Forelimb muscle (tissue), 1 donor: ENCODE results near the gene SUPT3H. TPM values are rescaled to one million over a fixed set of nuclear protein-coding genes. Genes with fewer than 3 reads are reported as not detected.
"Not testable (repeated sequence)": the region's sequence is repeated elsewhere in the genome, so short reads cannot be mapped to it uniquely, and the experiment has no call there.

Source experiments
- DNase-seq: peaks from one replicate; pipeline ENCODE4 v3.0.0-alpha.2; 2013; ENCODE audit warnings: low read depth
- polyA plus RNA-seq: library from polyadenylated mRNA; unstranded; fragments of 120-200 nt; gene quantifications from one replicate; pipeline ENCODE4 v1.2.1, GENCODE V29; 2013; ENCODE audit not compliant: insufficient read length

The SUPT3H gene
- polyA plus RNA-seq, 1 donor: 10.8 TPM

DNA sequence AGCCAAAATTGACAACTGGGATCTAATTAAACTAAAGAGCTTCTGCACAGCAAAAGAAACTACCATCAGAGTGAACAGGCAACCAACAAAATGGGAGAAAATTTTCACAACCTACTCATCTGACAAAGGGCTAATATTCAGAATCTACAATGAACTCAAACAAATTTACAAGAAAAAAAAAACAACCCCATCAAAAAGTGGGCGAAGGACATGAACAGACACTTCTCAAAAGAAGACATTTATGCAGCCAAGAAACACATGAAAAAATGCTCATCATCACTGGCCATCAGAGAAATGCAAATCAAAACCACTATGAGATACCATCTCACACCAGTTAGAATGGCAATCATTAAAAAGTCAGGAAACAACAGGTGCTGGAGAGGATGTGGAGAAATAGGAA, 310.3 kb downstream of the SUPT3H start:
- not testable (repeated sequence) for DNase-seq

DNA sequence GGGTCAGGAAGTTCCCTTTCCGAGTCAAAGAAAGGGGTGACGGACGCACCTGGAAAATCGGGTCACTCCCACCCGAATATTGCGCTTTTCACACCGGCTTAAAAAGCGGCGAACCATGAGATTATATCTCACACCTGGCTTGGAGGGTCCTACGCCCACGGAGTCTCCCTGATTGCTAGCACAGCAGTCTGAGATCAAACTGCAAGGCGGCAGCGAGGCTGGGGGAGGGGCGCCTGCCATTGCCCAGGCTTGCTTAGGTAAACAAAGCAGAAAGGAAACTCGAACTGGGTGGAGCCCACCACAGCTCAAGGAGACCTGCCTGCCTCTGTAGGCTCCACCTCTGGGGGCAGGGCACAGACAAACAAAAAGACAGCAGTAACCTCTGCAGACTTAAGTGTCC, 315.1 kb downstream of the SUPT3H start:
- not testable (repeated sequence) for DNase-seq

DNA sequence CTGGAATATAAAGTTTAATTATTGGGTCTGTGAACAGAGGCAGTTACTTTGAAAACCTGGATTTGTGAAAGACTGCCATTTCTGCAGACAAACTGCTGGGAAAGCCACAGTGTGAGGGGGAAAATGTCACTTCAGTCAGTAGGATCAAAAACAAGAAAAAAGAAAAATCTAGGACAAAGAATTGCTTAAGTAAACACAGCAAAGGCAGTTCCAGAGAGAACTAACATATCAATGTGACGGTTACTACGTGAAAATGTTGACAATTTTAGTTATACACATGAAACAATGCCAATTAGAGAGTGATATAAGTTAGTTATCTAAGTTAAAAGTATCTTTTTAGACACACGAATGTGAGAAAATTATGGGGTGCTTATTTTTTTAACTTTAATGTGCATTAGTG, 320.0 kb downstream of the SUPT3H start:
- no peak for DNase-seq

DNA sequence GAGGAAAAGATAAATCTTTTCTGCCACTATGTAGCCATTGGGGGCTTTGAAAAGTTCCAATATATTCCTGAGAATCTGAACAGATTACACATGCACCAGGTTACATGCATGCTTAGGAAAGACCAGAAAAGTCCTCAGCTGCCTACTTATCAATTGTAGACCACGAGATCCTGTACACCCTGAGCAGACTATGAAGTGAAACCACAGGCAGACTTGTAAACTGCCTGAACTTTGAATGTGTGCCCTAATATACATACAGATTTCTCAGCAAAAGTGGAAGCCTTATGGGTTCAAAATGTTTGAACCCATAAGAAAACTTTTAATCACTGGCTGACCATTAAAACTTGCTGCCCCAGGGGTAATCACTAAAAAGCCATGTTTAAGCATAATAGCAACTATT, 323.1 kb downstream of the SUPT3H start:
- DNase-seq: no peak

DNA sequence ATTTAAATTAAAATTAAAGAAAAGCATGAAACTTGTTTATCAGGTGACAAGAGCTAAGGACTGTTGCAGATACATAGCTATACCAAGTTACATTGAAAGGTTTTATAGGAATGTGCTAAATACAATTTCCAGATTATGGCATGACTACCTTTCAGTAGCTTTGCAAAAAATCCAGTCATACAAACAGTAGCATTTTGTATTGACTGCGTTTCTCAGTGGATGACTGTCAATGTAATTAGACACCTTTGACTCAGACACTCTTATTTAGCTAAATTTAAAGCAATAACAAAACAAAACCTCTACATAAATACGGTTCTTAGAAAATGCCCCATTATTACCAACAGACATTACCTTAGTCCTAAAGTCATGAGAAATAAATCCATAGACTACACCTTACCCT, 325.4 kb downstream of the SUPT3H start:
- DNase-seq: no peak

DNA sequence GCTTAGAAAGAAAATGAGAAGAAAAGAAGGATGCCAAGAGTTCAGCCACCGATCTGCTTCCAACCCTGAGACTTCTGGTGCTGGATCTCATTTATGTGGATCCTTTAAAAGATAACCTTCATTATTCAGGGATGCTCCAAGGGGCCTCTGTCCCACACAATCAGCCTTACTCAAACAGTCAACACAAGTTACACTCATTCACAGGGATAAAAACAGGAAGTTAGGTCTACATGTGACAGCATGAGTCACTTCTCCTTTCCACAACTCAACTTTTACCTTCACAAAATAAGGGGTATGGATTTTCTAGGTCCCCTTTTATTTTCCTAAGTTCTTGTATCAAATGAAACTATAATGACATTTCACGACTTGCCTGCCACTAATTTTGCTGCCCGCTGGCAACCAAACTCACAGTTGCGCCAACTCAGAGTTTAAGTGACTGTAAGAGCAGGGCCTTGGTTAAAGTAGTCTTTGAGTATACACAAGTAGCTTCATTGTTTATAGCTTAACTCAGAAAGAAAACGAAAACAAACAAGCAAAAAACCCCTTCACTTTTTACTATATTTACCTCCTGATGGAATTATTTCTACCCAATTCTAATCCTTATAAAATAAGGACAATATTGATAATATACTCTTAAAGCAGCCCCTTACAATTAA, 328.4 kb downstream of the SUPT3H start:
- no peak for DNase-seq

DNA sequence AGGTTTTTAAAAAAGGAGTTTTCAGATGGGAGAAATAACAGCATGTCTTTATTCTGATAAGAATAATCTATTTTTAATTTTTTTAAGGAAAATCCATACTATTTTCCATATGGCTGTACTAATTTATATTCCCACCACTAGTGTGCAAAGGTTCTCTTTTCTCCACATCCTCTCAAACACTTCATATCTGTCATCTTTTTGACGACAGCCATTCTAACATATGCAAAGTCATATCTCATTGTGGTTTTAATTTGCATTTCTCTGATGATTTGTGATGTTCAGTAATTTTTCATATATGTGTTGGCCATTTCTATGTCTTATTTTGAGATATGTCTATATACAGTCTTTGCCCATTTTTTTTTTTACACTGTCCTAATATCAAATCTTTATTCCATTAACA, 330.2 kb downstream of the SUPT3H start:
- no peak for DNase-seq

DNA sequence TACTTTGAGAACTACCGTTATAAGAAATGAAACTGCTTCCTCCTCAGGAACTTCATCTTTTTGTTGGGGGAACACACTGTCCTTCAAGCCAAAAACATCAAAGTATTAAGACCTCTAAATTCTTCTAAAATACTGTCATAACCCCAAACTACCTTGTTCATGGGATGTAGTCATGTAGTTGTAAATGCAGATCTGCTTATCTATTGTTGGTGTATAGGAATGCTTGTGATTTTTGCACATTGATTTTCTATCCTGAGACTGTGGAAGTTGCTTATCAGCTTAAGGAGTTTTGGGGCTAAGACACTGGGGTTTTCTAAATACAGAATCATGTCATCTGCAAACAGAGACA, 332.5 kb downstream of the SUPT3H start:
- DNase-seq: no peak

DNA sequence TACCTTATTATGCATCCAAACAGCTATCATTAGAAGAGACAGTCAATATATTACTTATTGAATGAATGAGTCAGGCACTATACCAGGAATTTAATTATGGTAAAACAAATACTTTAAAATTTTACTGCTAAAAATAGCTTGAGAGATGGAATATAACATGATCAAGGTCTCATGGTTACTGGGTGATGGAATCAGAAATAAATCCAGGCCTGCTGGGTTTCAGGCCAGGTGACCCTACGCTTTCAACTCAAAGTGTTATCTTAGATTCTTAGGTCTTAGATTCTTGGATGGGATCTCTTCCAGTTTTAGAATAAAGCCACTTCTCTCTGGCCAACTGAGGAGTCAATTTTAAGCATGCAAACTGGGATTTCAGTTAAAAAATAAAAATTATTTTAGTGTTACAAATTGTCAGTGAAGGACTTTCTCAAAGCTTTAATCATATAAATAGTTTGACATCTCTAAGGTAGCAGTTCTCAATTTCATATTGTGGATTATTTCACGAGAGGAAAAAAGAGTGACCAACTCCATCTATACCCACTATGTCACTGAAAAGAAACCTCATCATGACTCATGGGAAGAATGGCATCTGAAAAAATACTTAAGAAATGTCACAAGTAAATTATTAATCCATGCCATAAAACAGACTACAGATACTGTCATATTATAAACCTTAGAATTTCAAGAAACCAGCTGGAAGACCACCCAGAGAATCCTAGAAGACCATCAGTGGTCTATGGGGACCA, 333.1 kb downstream of the SUPT3H start:
- no peak for DNase-seq

DNA sequence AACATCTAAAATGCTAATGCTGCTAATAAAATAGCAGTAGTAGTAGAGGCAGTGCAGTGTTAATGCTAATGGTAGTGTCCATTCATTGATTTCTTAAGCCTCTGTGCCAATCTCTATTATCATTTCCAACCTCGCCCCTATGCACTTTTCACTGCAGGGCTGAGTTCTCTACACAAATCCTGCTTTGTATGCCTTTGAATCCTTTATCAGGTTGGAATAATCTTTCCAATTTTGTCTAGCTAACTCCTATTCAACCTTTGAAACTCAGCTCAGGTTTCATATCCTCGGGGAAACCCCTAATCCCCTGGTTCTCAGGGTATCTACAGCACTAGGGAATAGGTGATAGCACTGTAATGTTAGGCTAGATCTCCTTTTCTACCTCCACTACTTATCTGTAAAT, 333.6 kb downstream of the SUPT3H start:
- no peak for DNase-seq

DNA sequence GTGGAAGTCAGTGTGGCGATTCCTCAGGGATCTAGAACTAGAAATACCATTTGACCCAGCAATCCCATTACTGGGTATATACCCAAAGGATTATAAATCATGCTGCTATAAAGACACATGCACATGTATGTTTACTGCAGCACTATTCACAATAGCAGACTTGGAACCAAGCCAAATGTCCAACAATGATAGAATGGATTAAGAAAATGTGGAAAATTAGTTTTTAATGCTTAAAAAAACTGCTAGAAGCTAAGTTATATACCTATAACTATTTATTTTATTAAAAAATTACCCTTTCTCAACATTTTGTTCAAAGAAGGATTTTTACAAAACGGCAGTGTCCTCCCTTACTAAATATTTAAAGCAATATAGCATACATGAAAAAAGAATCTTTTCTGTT, 335.1 kb downstream of the SUPT3H start:
- DNase-seq: not testable (repeated sequence)

DNA sequence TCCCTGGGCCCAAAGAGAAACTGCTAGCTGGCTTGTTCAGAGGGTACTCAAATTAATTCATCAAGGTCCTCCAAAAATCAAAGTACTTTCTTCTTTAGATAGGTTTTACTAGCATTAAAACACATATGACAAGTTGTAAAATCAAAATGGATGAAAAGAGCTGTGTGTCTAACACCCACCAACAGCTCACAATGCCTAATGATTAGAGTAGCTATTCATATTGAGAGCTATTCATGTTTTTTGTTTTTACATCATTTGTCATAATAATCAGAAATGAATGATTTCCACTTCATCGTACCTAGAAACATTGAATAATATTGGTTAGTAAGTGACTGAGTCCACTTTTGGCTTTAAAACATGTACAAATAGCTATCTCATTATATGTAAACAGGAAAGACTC, 339.5 kb downstream of the SUPT3H start:
- DNase-seq: no peak

DNA sequence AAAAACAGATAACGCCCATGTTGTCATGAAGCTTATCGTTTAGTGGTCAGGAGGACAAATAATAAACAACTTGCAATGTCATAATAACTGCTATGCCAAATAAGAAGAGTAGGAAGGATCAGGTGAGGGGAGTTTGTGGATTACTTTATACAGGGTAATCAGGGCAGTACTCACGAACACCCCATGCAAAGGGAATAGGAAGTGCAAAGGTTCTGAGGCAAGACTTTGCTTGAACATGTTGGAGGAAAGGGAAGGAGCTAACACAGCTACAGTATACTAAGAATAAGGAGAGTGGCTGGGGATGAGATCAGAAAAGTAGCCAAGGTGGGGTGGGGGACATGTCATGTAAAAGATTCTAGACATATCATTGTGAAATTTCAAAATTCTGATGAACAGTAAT, 341.6 kb downstream of the SUPT3H start:
- no peak for DNase-seq

DNA sequence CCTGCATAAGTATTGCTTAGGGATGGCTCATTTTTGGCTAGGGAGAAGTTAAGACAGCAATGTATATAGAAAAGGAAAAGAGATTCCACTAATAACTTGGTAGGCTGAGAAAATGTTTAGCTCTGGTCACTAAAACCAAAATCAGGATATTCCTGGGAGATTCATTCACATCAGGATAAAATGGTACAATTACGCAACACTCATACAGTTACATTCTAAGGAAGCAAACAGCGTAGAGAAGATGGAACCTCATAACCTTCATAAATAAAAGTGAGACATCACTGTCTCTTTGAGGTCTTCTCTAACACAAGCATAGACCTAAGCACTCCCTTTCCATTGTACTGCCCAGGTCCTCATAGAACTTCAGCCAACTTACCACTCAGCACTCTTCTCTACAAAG, 345.3 kb downstream of the SUPT3H start:
- no peak for DNase-seq

DNA sequence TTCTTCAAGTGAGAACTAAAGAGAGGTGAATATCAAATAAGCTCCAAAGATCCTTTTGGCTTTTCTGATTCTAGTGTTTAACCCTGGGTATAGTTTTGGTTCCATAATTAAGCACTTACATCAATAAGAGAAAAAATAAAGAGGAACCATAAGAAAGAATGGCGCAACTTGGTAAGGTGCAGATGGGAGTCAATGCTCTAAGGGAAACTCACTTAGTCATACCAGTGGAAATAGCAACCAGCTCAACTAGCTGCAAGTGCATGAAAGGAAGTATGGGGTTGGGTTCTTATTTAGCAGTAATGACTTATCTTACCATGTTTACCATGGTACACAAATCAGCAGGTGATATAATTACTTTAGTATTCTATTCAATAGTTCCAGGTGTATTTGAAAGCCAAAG, 346.1 kb downstream of the SUPT3H start:
- DNase-seq: no peak

DNA sequence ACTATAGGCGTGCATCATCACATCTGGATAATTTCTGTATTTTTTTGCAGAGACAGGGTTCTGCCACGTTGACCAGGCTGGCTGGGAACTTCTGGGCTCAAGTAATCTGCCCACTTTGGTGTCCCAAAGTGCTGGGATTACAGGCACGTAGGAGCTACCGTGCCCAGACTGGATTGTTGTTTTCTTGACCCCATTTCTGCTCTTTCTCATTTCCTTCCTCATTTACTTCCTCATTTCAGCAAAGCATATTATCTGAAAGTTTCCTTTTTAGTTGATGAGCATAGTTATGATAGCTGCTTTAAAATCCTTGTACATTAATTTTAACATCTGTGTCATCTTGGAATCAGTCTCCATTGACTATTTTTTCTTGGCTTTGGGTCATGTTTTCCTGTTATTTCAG, 350.6 kb downstream of the SUPT3H start:
- DNase-seq: no peak

DNA sequence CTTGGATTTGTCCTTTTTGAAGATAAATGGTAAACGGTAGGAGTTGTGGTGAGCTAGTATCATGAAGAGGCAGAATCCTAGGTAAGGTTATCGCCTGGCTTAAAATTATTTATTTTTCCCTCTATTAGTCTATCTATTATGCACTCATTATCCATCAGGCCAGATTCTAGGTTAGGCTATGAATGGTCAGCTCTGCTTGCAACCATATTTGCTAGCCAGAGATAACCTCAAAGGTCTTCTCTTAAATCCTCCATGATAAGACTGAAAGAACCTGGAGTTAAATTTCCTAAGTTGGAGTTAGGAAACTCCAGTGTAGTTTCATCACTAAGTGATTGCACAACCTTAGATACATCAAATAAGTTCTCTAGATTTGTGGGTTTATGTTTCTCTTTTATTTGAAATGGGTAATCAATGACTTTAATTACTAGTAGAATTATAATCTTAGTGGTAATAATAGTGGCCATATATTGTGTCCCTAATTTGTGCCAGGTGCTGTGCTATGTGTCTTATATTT, 351.7 kb downstream of the SUPT3H start:
- DNase-seq: no peak

DNA sequence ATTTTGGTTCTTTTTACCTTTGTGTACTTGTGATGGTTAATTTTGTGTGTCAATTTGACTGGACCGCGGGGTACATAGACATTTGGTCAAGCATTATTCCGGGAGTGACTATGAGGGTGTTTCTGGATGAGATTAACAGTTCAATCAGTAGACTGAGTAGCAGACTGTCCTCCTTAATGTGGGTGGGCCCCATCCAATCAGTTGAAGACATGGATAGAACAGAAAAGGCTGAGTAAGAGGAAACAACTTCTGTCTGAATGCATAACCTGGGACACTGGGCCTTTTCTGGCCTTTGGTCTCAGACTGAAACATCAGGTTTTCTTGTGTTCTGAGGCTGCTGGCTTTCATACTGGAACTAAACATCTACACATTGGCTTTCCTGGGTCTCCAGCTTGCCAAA, 353.1 kb downstream of the SUPT3H start:
- DNase-seq: no peak

DNA sequence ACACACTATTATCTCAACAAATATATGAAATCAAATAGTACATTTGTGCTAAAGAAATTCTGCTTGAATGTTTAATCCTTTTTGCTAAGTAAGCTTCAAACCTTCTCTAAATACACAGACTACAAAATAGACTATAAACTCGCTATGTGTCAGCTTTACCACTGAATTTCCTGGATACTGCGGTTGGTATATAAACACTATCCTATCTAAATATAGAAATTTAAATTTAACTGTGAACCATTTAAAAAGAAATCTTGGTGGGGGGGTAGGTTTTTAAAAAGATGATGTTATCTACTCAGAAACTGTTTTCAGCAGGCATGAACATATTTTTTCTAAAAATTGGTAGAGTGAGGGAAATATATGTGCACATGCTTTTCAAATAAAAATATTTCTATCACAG, 356.1 kb downstream of the SUPT3H start:
- DNase-seq: no peak

DNA sequence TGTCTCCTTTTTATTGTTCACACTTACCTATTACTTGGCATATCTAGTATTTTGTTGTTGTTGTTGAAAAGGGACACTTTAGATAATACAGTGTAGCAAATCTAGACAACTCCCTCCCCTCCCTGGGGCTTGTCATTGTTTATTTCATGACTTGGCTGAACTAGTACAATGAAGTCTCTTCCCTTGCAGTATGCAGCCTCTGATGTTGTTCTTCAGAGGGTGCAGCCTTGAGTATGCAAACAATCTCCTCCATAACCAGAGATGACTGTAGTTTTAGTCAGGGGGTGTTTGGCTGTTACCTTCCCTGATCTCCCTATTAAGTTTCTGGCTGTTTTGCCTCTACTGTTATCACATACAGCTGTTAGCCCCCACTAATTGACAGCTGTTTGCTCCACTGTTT, 365.0 kb downstream of the SUPT3H start:
- no peak for DNase-seq

DNA sequence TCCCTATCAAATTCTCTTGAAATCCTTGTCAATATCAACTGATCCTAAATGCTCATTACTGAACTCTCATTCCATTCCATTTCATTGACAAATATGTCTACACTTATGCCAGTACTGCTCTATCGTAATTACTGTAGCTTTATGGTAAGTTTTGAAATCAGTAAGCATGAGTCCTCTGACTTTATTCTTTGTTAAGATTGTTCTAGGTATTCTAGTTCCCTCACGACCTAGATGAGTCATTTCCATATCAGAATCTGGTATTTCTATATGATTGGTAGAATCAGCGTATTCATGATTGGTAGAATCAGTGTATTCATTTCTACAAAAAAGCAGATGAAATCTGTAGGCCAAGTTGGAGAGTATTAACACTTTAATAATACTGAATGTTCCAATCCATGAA, 368.2 kb downstream of the SUPT3H start:
- DNase-seq: no peak

DNA sequence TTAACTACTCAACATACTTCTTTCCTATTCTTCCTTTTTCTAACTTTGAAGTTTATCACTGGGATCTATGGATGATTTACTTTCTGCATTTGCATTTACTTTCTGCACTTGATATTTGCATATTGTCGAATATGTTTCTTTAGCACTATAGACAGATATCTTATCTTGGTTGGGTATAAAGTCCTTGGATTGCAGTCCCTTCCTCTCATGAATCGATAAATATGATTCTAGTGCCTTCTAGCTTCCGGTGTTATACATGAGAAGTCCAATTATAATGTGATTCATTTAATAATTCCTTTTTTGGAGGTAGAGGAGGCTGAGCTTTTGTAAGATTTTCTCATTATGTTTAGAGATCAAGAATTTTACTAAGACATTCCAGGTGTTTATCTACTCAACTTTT, 370.8 kb downstream of the SUPT3H start:
- DNase-seq: no peak

DNA sequence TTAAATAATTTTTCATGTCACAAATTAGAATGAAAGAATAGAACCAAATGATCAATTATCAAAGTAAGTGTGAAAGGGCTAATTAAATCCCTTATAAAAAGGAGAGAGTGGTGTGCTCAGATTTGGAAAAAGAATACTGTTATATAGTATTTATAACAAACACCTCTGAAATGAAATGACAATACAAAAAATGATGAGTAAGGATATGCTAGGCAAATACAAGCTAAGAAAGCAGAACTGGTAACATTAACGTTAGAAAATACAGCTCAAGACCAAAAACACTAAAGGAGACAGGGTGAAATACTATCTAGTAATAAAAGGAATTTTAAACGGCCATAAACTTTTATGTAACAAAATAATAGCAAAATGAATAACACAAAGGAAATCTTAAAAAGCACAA, 373.8 kb downstream of the SUPT3H start:
- DNase-seq: no peak

DNA sequence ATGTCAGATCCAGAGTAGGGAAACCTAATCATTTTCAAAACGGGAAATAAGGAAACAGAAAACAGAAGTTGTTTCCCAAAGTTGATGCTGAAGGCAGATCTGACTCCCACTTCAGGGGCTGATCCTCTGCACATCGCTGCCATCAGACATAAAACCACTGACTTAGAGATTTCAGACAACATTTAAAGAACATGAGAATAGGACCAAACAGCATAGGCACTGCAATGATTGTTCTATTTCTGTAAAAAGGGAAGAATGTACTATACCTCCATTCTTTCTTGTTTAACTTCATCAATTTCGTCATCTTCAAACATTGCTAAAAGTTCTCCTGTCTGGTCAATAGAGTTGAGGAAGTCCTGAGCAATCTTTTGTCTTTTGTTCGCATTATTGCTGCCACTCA, 374.3 kb downstream of the SUPT3H start:
- no peak for DNase-seq
